Left lobe of liver (tissue), 2 donors: ENCODE results near the gene CTSW. TPM values are rescaled to one million over a fixed set of nuclear protein-coding genes. Genes with fewer than 3 reads are reported as not detected.
"Not testable (repeated sequence)": the region's sequence is repeated elsewhere in the genome, so short reads cannot be mapped to it uniquely, and the experiment has no call there.

Experiments
- ATAC-seq: fragments of 200-7000 bp; cut with Tn5 transposase; one replicate; pipeline ENCODE4 v1.9.1; 2020; ENCODE audit warnings: mild to moderate bottlenecking, moderate library complexity
- DNase-seq: peaks from one replicate; pipeline ENCODE4 v3.0.0-alpha.2; 2020; ENCODE audit warnings: low spot score
- total RNA-seq: library from RNA; stranded (reverse); gene quantifications from one replicate; pipeline ENCODE4 v1.2.1, GENCODE V29; 2021
- donor health status: DM: no; HTN: no; CAD: no; lungs with moderate emphysema.
- donor health status: DM: no; HTN: yes; CAD: no.

The CTSW gene
- total RNA-seq, 1 donor from 2014 or later: 0.63 TPM

DNA sequence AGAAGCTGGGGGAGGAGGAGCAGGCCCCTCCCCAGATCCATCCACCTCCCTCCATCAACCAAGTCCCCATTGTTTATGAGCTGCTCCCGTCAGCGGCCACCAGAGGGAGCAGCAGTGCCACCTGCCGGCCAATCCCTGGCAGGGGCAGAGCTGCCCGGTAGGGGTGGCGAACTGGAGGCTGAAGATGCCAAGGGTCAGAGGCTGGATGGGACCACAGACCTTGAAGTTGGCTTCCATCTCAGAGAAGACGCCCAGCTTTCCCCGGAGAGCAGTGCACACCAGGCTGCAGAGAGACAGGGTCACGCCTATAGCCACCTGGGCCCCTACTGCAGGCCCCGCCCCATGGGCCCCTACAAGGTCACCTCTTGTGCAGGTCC is 5.1 kb downstream of the CTSW start:
- peak; percentile 67 for ATAC-seq
- DNase-seq: peak; percentile 80

DNA sequence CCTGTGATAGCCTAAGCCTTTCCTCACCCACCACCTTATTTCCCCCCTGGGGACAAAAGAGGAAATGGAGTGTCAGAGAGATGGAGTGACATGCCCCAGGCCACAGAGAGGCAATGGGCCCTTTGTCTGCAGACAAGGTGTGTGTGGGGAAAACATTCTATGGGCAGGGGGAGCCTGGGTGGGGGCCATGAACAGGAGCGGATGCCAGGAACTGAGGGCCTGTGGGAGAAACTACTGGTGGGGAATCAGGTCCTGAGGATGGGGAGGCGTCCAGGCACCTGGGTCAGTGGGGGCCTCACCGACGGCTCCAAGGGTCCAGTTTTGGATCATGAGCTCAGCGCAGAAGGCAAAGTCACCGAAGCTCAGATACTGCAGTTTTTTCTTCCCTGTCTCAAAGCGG is 5.6 kb downstream of the CTSW start:
- ATAC-seq (no peak), DNase-seq (no peak)

DNA sequence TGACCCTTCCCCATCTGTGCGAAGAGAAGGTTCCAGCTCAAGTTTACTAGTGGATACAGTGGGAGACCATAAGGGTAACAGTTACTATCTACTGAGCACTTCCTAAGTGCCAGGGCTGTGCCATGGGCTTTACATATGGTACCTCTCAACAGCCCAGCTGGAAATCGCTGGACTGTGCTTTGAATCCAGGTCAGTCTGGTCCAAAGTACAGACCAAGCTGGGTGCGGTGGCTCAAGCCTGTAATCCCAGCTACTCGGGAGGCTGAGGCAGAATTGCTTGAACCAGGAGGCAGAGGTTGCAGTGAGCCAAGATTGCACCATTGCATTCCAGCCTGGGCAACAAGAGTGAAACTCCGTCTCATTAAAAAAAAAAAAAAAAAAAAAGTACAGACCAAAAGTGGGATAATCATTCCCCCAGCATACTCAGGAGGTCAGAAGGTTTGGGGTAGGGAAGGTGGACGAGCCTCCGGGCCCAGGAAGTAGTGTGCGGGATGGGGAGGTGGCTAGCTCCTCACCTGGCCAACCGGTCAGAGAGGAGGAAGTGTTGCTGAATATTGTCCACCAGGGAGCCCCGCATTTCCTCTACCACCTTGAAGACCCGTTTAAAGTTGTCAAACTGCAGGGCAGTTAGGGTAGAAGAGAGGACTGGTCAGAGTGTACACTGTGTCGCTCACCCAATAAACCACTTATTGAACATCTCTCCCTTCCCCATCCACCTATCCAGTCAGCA is 6.3 kb downstream of the CTSW start:
- peak; percentile 42 for DNase-seq

DNA sequence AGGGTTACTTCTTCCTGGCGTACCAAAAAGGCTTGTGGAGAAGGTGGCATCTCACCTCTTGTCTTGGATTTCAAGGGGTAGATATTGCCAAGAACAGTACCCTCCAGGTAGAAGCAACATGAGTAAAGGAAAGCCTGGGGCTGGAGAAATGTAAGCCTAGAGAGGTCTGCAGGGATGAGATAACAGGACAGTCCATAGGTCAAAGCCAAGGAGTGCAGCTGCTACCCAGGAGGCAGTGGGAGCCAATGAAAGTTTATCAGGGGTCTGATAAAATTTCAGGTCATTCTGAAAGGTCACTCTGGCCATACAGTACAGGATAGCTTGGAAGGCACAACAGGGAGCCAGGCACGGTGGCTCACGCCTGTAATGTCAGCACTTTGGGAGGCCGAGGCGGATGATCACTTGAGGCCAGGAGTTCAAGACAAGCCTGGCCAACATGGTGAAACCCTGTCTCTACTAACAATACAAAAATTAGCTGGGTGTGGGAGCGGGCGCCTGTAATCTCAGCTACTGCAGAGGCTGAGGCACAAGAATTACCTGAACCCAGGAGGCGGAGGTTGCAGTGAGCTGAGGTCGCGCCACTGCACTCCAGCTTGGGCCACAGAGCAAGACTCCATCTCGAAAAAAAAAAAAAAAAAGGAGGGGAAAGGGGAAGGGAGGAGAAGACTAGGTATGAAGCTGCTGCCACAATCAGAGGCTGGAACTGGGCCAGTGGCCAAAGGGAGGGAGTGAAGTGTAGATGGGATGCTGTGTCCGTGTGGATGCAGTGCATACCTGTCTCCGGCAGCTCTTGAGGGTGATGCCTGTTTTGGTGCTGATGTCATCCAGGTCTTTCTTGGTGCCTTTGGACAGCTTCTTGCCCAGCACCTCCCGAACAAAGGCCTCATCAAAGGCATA is 7.4 kb downstream of the CTSW start:
- no peak for DNase-seq

More for the DNA sequence above, 6.3 kb downstream of the CTSW start:
- ATAC-seq: no peak

DNA sequence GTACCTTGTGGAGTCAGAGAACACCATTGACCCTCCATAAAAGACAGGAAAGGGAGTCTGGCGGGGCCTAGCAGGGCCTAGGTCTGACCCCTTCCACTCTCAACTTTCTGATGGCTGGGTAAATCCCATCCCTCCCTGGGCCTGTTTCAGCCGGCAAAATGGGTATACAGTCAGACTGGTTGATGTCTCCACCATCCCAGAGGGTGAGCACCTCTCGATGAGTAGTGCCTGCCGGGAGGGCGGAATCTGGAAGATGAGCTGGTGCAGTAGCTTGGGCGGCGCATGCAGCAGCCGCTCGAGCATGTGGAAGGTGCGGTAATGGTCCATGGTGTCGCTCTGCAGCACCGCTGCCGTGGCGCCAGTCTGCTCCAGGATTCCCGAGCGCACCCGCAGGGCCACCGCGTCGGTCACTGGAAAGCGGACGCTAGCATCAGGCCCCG is 8.1 kb downstream of the CTSW start:
- ATAC-seq: no peak
- no peak for DNase-seq

More for the DNA sequence above, 7.4 kb downstream of the CTSW start:
- ATAC-seq: no peak

DNA sequence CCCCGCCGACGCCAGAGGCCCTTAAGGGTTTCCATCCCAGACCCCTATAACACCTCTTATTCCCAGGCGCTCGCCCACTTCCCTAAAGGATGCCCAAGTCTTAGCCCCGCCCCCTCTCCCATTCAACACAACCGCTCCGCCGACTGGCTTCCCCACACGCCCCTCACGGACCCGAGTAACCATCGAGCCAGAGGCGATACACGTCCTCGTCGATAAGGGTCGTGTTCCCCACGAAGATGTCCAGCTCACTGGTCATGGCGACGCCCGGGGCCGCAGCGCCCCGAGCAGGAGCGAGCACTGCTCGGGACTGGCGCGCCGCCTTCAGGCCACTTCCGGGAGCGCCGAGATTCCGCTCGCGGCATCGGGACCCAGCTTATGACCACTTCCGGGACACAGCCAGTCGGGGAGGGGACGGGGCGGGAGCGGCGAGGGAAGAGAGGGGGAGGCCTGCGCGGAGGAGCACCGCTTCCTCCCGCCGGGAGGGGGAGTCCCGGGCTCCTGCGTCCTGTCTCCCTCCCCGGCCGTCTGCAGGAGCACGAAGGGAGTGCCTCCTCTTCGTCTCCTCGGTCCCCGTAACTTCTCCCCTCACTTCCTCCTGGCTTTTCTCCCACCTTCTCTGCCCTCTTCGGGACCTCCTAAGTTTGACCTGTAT is 8.7 kb downstream of the CTSW start, which contains the start of gene FIBP:
Gene FIBP, minus strand, starts transcription at position 309 of the 652 bp plus-strand sequence. Its CDS starts 53 bp downstream, at position 256.
- ATAC-seq (peak; percentile 82), DNase-seq (peak; percentile 97)

DNA sequence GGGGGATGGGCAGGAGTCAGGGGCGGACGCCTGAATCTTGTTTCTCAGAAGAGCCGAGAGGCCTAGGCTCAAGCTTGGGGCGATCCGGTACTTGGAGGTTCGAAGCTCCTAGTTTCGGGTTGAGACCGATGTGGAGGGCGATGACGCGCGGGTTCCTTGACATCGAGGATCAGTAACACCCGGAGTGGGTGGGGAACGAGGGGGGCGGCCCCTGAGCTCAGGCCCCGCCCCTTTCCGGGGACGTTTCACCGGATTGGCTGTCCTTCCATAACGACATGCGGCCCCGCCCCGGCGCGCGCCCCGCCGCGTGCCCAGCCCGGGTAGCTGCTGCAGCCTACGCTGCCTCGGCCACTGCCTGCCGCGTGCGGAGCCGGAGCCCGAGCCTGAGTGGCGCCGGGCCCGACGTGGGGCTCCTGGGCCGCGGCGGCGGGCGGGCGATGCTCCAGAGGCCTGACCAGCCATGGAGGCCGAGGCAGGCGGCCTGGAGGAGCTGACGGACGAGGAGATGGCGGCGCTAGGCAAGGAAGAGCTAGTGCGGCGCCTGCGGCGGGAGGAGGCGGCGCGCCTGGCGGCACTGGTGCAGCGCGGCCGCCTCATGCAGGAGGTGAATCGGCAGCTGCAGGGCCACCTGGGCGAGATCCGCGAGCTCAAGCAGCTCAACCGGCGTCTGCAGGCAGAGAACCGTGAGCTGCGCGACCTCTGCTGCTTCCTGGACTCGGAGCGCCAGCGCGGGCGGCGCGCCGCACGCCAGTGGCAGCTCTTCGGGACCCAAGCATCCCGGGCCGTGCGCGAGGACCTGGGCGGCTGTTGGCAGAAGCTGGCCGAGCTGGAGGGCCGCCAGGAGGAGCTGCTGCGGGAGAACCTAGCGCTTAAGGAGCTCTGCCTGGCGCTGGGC is 10.9 kb downstream of the CTSW start, which contains the start of gene CCDC85B:
Gene CCDC85B, plus strand, starts transcription at position 350 of the 895 bp plus-strand sequence. Its CDS starts 111 bp downstream, at position 461.
- ATAC-seq (peak; percentile 84), DNase-seq (peak; percentile 97)

DNA sequence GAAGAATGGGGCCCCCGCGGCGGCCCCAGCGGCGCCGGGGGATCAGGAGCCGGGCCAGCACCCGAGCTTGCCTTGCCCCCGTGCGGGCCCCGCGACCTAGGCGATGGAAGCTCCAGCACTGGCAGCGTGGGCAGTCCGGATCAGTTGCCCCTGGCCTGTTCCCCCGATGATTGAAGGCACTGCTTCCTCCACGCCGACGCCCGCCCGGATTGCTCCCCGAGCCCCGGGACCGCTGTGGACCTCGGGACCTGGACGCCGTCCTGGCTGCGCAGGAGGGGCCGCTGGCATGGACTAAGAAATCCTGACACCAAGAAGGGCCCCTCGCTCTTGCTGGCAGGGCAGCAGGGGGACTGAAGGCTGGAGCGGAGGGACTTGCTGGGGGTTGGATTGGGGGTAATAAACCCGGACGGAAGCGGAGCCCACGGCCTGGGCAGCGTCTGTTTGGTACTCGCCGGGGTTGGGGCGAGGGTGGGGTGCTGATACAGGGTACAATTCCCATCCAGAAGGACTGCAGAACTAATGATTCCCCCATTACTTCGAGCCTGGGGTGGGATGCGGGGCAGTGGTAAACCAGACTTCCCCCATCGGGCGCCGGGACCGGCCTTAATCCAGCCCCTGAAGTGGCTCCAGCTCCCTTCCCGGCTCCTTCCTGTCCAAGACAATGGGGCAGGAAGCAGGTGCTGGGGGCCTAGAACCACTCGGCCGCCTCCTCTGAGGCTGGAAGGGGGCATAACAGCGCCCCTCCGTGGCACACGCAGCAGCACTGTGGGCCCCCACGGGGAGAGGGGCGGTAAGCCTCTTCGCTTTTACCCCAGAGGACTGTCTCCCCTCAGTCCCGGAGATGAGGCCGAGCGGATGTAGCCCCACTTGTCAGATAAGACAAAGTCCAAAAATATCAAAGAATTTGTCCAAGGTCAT is 11.8 kb downstream of the CTSW start:
- ATAC-seq: no peak
- no peak for DNase-seq

DNA sequence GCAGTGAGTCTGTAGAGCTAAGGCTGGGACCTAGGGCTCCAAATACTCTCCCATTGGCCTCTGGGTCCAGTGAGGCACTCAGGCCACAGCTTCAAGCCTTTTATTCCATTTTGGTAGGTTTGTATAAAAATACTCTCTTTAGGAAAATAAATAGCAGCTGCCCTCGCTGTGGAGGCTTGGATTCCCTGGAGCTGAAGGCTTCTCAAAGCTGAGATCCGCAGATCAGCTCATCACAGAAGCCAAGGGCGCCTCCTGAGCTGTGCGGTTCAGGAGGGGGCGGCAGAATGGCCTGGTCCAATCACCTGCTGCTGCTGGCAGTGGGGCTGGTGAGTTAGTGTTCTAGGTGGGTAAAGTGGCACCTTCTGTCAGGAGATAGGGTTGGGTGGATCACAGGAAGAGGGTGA is 12.5 kb downstream of the CTSW start:
- not testable (repeated sequence) for DNase-seq

DNA sequence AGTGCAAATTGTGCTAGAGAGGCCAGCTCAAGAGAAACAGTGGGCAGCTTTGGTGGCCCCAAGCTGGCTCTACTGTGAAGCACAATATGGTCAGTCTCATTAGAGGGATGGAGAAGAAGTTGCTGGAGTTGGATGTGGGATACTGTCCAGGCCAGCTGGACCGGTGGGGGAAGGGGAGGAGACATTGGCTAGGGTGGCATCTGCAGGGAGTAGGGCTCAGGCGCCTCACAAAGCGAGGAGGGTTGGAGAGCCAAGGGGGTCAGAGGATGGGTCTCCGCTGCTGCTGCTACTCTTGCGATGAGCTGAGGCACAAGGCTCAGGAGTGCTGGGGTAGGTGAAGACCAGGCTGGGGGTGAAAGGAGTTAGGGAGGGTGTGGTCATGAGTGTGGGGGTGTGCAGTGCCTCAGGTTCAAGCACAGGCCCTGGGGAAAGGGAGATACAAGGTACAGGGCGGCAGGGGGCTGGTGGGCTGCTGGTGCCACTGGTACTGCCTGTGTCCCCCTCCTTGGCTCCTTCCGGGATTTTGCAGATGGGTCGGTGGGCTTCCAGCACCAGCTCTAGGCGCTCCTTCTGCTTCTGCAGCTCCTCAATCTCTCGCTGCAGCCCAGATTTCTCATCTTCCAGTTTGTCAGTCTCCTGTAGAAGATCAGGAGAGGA is 13.2 kb downstream of the CTSW start:
- DNase-seq: no peak
- ATAC-seq: no peak

More for the DNA sequence above, 12.5 kb downstream of the CTSW start:
- not testable (repeated sequence) for ATAC-seq

DNA sequence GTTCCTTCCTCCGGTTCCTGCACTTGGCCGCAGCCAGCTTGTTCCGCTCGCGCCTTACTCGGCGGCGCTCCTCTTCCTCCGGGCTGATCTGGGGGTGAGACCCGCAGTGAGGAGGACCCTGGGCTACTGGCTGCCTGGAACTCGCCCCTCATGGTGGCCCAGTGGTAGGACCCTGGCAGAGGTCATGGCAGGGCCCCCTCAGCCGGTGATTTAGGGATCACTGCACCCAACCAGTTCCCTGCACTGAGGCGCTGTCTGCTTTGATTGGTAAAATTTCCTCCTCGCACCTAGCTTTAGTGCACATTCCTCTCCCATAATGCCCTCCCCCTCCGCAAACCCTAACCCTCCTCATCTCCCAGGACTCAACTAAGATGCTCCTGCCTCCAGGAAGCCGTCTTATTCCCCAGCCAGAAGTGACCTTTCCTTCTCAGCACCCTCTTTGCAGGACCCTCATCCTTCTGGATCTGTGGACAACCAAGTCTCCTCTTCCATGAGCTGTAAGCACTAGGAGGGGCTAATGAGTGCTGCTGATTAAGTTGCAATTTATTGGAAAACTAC is 14.5 kb downstream of the CTSW start:
- DNase-seq (no peak), ATAC-seq (no peak)

DNA sequence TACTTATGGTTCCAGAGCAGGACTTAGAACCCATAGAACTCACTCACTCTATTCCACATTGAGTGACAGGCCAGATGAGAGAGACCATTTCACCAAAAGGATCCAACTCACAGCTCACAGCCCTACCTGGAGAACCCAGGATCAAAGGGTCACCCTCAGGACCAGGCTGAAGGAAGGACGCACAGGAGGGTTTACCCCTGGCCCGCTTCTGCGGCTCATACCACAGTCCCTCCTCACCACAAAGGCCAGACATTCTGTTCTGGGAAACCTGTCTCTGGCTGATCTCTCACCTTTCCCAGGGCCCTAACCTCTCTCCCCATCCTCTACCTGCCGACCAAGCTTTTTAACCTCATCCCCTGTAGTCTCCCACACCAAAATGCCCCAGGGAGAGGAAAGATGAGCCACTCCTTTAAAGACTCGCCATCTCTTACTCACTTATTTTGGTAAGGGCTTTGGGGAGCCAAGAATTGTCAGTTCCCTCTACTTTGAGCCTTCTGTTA is 15.9 kb downstream of the CTSW start:
- ATAC-seq: no peak
- no peak for DNase-seq

DNA sequence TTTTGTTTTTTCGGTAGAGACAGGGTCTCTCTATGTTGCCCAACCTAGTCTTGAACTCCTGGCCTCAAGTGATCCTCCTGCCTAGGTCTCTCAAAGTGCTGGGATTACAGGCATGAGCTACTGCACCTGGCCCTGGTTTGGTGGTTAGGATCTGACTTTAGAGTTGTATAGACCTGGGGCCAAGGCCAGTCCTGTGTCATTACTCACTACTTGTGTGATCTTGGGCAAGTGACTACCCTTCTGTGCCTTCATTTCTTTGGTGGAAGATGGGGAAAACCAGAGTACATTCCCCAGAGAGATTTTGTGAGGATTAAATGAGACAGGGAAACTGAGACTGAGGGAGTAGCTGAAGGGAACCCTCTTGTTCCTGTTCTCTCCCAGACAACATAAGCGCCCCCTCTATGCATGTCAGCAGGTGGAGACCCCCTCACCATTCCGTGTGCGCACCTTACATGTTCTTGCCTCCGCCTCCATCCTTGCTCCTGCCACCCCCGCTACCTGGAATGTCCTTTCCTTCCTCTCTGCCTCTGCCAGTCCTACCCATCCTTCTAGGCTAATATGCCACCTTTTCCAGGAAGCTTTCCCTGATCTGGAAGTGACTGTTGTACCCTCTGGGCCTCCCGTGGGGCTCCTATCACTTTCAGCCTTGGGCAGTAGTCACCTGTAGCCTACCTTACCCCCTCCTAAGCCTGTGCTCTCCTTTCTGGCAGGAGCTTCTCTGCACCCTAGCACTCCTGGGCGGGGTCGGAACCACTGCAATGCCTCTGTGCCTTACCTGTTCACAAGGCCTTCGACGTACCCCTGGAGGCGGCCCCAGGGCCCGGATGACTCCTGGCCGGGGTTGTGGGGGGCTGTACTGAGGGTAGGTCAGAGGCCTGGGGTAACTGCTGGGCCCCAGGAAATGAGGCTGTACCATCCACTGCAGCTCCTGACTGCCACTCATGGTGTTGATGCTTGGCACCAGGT is 16.7 kb downstream of the CTSW start:
- DNase-seq: no peak
- no peak for ATAC-seq

DNA sequence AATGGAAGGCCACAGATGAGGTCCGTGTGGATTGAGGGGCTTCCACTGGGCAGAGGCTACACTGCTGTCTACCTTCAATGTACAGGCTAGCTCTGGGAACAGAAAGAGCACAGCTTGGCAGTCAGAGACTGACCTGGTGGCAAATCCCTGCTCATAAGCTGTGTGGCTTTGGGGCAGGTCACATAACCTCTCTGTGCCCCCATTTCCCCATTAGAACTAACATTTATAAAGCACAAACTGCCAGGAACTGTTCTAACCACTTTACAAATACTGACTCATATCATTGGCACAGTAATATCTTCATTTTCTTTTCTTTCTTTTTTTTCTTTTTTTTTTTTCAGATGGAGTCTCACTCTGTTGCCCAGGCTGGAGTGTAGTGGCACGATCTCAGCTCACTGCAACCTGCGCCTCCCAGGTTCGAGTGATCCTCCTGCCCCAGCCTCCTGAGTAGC is 17.4 kb downstream of the CTSW start:
- DNase-seq (no peak), ATAC-seq (no peak)

DNA sequence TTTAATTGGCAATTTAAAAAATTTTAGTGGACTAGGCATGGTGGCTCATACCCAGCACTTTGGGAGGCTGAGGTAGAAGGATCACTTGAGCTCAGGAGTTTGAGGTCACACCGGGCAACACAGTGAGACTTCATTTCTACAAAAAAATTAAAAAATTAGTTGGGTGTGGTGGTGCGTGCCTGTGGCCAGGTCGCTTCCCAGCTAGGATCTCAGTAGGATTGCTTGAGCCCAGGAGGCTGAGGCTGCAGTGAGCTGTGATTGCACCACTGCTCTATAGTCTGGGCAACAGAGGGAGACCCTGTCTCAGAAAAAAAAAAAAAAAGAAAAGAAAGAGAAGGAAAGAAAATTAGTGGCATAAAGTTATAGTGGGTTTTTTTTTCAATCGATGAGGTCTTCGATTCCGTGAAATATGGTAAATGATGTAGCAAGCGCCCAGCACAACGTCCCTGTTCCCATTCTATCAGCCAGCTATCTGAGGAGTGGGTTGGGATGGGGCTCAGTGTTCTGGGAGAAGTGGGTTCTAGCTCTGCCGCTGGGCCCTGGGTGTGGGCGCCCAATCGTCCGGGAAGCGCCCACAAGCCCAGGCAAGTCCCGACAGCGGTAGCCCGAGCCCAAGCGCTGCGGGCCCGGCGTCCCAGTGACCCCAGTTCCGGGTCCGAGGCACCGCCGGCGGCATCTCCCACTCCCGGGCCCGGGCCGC is 19.2 kb downstream of the CTSW start:
- DNase-seq: no peak
- no peak for ATAC-seq
